Natural killer cell (primary cell): ENCODE results near the gene ESPNL. TPM values are rescaled to one million over a fixed set of nuclear protein-coding genes. Genes with fewer than 3 reads are reported as not detected.

Experiments used
- ATAC-seq, 3 donors: fragments of 150-1000 bp in 2 of 3; fragments of 200-7000 bp in 1 of 3; cut with Tn5 transposase; 1 replicate in 1 of 3; 2 replicates in 2 of 3; pipeline ENCODE4 v1.10.0; 2021; ENCODE audit warnings: mild to moderate bottlenecking in 2 of 3, moderate library complexity in 2 of 3
- DNase-seq, 2 donors: peaks; one replicate each; pipeline versions ENCODE4 v3.0.0 to v3.0.0-alpha.2; 2013 to 2021; ENCODE audit warnings: mixed read lengths in 1 of 2
- H3K27ac ChIP-seq: one replicate; pipeline ENCODE4 v1.5.1; 2013; ENCODE audit warnings: mild to moderate bottlenecking, low read length
- H3K27me3 ChIP-seq: one replicate; pipeline ENCODE4 v1.6.1; 2013; ENCODE audit warnings: low read length; ENCODE audit not compliant: control insufficient read depth, insufficient read depth
- H3K36me3 ChIP-seq: one replicate; pipeline ENCODE4 v1.6.1; 2013; ENCODE audit warnings: low read length; ENCODE audit not compliant: control insufficient read depth, insufficient read depth
- H3K4me1 ChIP-seq: one replicate; pipeline ENCODE4 v1.6.1; 2013; ENCODE audit warnings: low read length; ENCODE audit not compliant: control insufficient read depth, insufficient read depth
- H3K4me3 ChIP-seq: one replicate; pipeline ENCODE4 v1.5.1; 2013; ENCODE audit warnings: low read length
- H3K9me3 ChIP-seq: one replicate; pipeline ENCODE4 v1.6.1; 2013; ENCODE audit warnings: low read length; ENCODE audit not compliant: control insufficient read depth, insufficient read depth
- H3K27ac Mint-ChIP-seq, 2 donors: one replicate each; pipeline ENCODE4 v1.8.0; 2022; ENCODE audit warnings: mild to moderate bottlenecking in 2 of 2, mixed read lengths in 2 of 2, moderate library complexity in 1 of 2
- H3K27me3 Mint-ChIP-seq, 2 donors: one replicate each; pipeline ENCODE4 v1.8.0; 2022; ENCODE audit warnings: low read depth in 2 of 2, mixed read lengths in 2 of 2
- H3K36me3 Mint-ChIP-seq: one replicate; pipeline ENCODE4 v1.8.0; 2022; ENCODE audit warnings: mixed read lengths
- H3K4me1 Mint-ChIP-seq, 2 donors: one replicate each; pipeline ENCODE4 v1.8.0; 2022; ENCODE audit warnings: mixed read lengths in 2 of 2
- H3K4me3 Mint-ChIP-seq: one replicate; pipeline ENCODE4 v1.8.0; 2022; ENCODE audit warnings: mild to moderate bottlenecking, moderate library complexity, mixed read lengths
- H3K9me3 Mint-ChIP-seq, 2 donors: one replicate each; pipeline ENCODE4 v1.8.0; 2022; ENCODE audit warnings: mixed read lengths in 2 of 2
- CTCF ChIP-seq: fragments of 200-600 bp; IDR thresholded peaks from one replicate; pipeline ENCODE4 v1.8.0; 2022; ENCODE audit warnings: antibody characterized with exemption
- WGBS: methylation state at CpG from one replicate; pipeline ENCODE4 v1.1.7; 2013; ENCODE audit warnings: missing lambda C conversion rate; ENCODE audit not compliant: insufficient coverage; 5-methylcytosine and 5-hydroxymethylcytosine counted together
- intact Hi-C: fragments of 100-400 bp; cut with micrococcal nuclease; formaldehyde crosslinking; loops from one replicate; pipeline ENCODE4 v1.14.2; 2022
- total RNA-seq, 4 donors: library from RNA; stranded (reverse); fragments of 120-200 nt in 1 of 4; gene quantifications; one replicate each; pipeline versions ENCODE4 v1.2.3 to v1.2.4, GENCODE V29; 2013 to 2022

The ESPNL gene
- total RNA-seq, 3 donors from 2014 or later (not counting 1 experiment from before 2014, with no cell fraction given): not detected

DNA sequence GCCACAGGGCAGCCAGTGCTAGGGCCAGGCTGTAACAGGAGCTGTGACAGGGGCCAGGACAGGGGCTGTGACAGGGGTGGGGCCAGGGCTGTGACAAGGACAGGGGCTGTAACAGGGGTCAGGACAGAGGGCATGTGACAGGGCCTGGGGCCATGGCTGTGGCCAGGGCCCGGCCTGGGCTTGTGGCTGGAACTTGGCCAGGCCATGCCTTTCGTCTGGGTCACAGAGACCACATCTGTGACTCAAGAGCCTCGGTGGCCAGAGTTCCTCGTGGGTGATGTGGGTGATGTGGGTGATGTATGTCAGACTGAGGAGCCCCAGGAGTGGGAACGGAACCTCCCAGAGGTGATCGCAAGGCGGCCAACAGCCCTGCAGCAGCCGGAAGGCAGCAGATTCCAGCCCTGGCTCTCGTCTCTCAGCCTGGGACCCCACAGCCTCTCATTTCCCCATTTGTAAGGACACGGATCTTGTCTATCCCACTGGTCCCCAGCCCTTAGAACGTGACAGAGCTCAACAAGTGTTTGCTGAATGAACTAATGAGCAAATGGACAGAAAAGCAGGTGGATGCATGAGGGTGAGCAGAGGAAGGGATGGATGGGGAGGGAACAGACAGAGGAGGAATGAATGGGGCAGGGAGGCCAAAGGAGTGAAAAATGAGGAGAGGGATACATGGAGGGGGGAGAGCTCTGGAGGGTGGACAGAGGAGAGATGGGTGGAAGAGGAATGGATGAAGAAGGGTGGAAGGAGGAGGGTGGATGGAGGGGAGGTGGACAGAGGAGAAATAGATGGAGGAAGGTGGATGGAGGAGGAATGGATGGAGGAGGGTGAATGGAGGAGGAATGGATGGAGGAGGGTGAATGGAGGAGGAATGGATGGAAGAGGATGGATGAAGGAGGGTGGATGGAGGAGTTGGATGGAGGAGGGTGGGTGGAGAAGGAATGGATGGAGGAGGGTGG is 17.3 kb downstream of the ESPNL start:
- no peaks in the 10 kb centered on the region for H3K4me1 Mint-ChIP-seq
- no peaks in the 10 kb centered on the region for H3K9me3 ChIP-seq
- peaks cover 7 to 12% of the 10 kb centered on the region in 2 donors for H3K27me3 Mint-ChIP-seq
- 53% methylated on average over 11 of the region's 11 CpGs for WGBS
- peaks cover 5 to 7% of the 10 kb centered on the region in 2 donors for H3K9me3 Mint-ChIP-seq
- H3K4me1 ChIP-seq: no peaks in the 10 kb centered on the region
- no peak for TF ChIP-seq CTCF
- peaks cover 9% of the 10 kb centered on the region for H3K36me3 Mint-ChIP-seq
- H3K4me3 Mint-ChIP-seq: no peak overlapping the region
- no peak overlapping the region for H3K4me3 ChIP-seq
- no peaks in the 10 kb centered on the region for H3K27me3 ChIP-seq
- no peak for DNase-seq
- no peaks in the 10 kb centered on the region for H3K36me3 ChIP-seq
- ATAC-seq: no peak
- H3K27ac ChIP-seq: no peak overlapping the region
- no peak overlapping the region for H3K27ac Mint-ChIP-seq
- intact Hi-C loops: no loop called here

DNA sequence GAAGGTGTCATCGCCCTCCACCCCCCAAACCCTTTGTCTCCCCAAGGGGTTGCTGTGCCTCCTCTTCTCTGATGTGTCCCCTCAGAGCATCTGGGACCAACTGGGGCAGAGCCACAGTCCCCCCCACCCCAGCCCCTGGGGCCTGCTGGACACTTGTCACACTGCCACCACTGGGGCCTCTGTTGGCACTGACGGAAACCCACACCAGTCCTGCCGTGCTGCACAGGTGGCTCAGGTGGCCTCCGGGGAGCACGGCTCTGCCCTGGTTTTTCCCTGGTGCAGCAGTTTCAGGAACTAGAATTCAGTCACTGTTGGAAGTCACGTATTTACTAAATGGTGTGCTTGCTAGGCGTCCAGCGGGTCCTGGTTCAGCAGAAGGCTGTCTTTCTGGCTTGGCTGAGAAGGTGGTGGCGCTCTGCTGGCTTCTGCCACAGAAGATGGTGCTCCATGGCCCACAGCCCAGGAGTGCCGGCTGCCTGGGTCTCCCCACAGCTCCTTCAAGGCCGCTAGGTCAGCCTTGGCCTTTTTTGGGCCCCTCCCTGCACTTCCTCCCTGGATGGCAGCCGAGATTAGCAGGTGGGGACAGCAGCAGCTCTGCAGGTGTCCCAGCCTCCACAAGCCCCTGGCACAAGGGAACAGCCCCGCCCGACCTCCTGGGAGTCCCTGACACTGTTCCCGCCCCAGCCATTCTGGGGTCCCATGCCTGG is 19.8 kb downstream of the ESPNL start:
- Mint-ChIP-seq H3K27ac (no peak overlapping the region), H3K27me3 (peaks cover 0 to 12% of the 10 kb centered on the region in 2 donors), H3K36me3 (no peaks in the 10 kb centered on the region), H3K4me1 (no peaks in the 10 kb centered on the region), H3K4me3 (no peak overlapping the region), H3K9me3 (no peaks in the 10 kb centered on the region)
- Histone ChIP-seq H3K4me3 (no peak overlapping the region), H3K4me1 (no peaks in the 10 kb centered on the region), H3K9me3 (no peaks in the 10 kb centered on the region), H3K27ac (no peak overlapping the region), H3K36me3 (no peaks in the 10 kb centered on the region), H3K27me3 (no peaks in the 10 kb centered on the region)
- WGBS: 52% methylated on average over 15 of the region's 15 CpGs
- no peak for TF ChIP-seq CTCF
- DNase-seq (no peak), ATAC-seq (no peak)
- intact Hi-C loops: no loop called here

- H3K27ac ChIP-seq: no peak overlapping the region
- 76% methylated on average over 29 of the region's 30 CpGs for WGBS
- Mint-ChIP-seq H3K27me3 (peaks cover 0 to 12% of the 10 kb centered on the region in 2 donors), H3K4me1 (no peaks in the 10 kb centered on the region), H3K27ac (no peak overlapping the region), H3K36me3 (no peaks in the 10 kb centered on the region), H3K9me3 (no peaks in the 10 kb centered on the region), H3K4me3 (no peak overlapping the region)
- no peaks in the 10 kb centered on the region for H3K27me3 ChIP-seq
- no peaks in the 10 kb centered on the region for H3K36me3 ChIP-seq
- H3K4me3 ChIP-seq: no peak overlapping the region
- intact Hi-C loops: no loop called here
- H3K9me3 ChIP-seq: no peaks in the 10 kb centered on the region
- DNase-seq (no peak), ATAC-seq (no peak)
- H3K4me1 ChIP-seq: no peaks in the 10 kb centered on the region
- TF ChIP-seq CTCF: no peak
These were observed 20.5 kb downstream of the ESPNL start for GRCh38 chr2:238120463-238121298.
